HEK293T (cell line): ENCODE data around the gene ZXDC.

Experiments used
- ARNT ChIP-seq: fragments of 450-650 bp; IDR thresholded peaks from 2 replicates; pipeline ENCODE4 v1.6.1; 2017; ENCODE audit warnings: mild to moderate bottlenecking
- BHLHE40 ChIP-seq: fragments of 450-650 bp; IDR thresholded peaks from 2 replicates; pipeline ENCODE4 v1.6.1; 2016; ENCODE audit warnings: mild to moderate bottlenecking, moderate library complexity, borderline replicate concordance
- CTBP1 ChIP-seq: fragments of 450-650 bp; IDR thresholded peaks from 2 replicates; pipeline ENCODE4 v1.6.1; 2016; ENCODE audit warnings: borderline replicate concordance
- ELF4 ChIP-seq: fragments of 450-650 bp; IDR thresholded peaks from 2 replicates; pipeline ENCODE4 v1.6.1; 2017; ENCODE audit warnings: antibody characterized with exemption
- PKNOX1 ChIP-seq: fragments of 450-650 bp; IDR thresholded peaks from 2 replicates; pipeline ENCODE4 v1.6.1; 2016
- ZNF384 ChIP-seq: fragments of 450-650 bp; IDR thresholded peaks from 2 replicates; pipeline ENCODE4 v1.6.1; 2016

- TF ChIP-seq CTBP1 (no peak), BHLHE40 (no peak), PKNOX1 (no peak), ZNF384 (no peak), ARNT (no peak), ELF4 (no peak)
Observed at GRCh38 chr3:126480861-126481260, 5.2 kb upstream of the ZXDC start.
